GM19395 (cell line): ENCODE data around the gene HDAC4.

ENCODE experiments used
- ATAC-seq: cut with Tn5 transposase; IDR thresholded peaks from one replicate; pipeline ENCODE4 v1.9.1; 2021; ENCODE audit warnings: mild to moderate bottlenecking, moderate library complexity; ENCODE audit not compliant: unreplicated experiment

HDAC4 gene

GRCh38 chr2:239162141-239162821 lies 238.5 kb downstream of the HDAC4 start:
- ATAC-seq = no peak

GRCh38 chr2:239161711-239162140 lies 239.1 kb downstream of the HDAC4 start:
- no peak for ATAC-seq

- no peak for ATAC-seq
These were observed 240.3 kb downstream of the HDAC4 start for GRCh38 chr2:239160226-239161143.

GRCh38 chr2:239159476-239159911 lies 241.3 kb downstream of the HDAC4 start:
- ATAC-seq = no peak

- ATAC-seq = no peak
These were observed 242.0 kb downstream of the HDAC4 start for GRCh38 chr2:239158641-239159475.

- ATAC-seq = no peak
These were observed 243.0 kb downstream of the HDAC4 start for GRCh38 chr2:239157771-239158170.

- no peak for ATAC-seq
These were observed 243.6 kb downstream of the HDAC4 start for GRCh38 chr2:239157269-239157668.

GRCh38 chr2:239156516-239157265 lies 244.1 kb downstream of the HDAC4 start:
- ATAC-seq = no peak

GRCh38 chr2:239155806-239156480 lies 244.9 kb downstream of the HDAC4 start:
- no peak for ATAC-seq

- ATAC-seq = no peak
These were observed 245.6 kb downstream of the HDAC4 start for GRCh38 chr2:239154971-239155805.

GRCh38 chr2:239153806-239154591 lies 246.8 kb downstream of the HDAC4 start:
- ATAC-seq = no peak

GRCh38 chr2:239152916-239153305 lies 247.9 kb downstream of the HDAC4 start:
- no peak for ATAC-seq

GRCh38 chr2:239152239-239152915 lies 248.4 kb downstream of the HDAC4 start:
- no peak for ATAC-seq

GRCh38 chr2:239151201-239152131 lies 249.4 kb downstream of the HDAC4 start:
- no peak for ATAC-seq

- no peak for ATAC-seq
These were observed 250.5 kb downstream of the HDAC4 start for GRCh38 chr2:239150125-239151011.

- no peak for ATAC-seq
These were observed 251.3 kb downstream of the HDAC4 start for GRCh38 chr2:239149501-239149900.
